HepG2 (cell line): ENCODE data around the gene NEK11. TPM values are rescaled to one million over a fixed set of nuclear protein-coding genes. Genes with fewer than 3 reads are reported as not detected.

Source experiments
- CREM ChIP-seq, 2 experiments: sonication (generic) in 1 of 2; formaldehyde crosslinking in 1 of 2; IDR thresholded peaks; 2 replicates each; pipeline versions ENCODE4 v1.4.0 to v1.6.1; 2016 to 2020; ENCODE audit warnings: antibody characterized with exemption in 1 of 2, mild to moderate bottlenecking in 1 of 2, missing genetic modification reagents in 1 of 2
- FUBP1 ChIP-seq: sonication (generic); formaldehyde crosslinking; IDR thresholded peaks from 2 replicates; pipeline ENCODE4 v1.5.1; 2020; ENCODE audit warnings: missing genetic modification reagents, mild to moderate bottlenecking, borderline replicate concordance
- HBP1 ChIP-seq: IDR thresholded peaks from 2 replicates; pipeline ENCODE4 v1.6.1; 2016; ENCODE audit warnings: low read depth, control low read depth
- JARID2 ChIP-seq: sonication (generic); formaldehyde crosslinking; IDR thresholded peaks from 2 replicates; pipeline ENCODE4 v1.8.1; 2023; ENCODE audit warnings: missing genetic modification reagents, inconsistent platforms; ENCODE audit not compliant: insufficient replicate concordance
- NFKB2 ChIP-seq: sonication (generic); formaldehyde crosslinking; IDR thresholded peaks from 2 replicates; pipeline ENCODE4 v1.4.0; 2020; ENCODE audit warnings: missing genetic modification reagents, borderline replicate concordance
- RFXAP ChIP-seq: sonication (generic); formaldehyde crosslinking; IDR thresholded peaks from 2 replicates; pipeline ENCODE4 v1.4.0; 2020; ENCODE audit warnings: missing genetic modification reagents, borderline replicate concordance
- SETDB1 ChIP-seq: sonication (generic); formaldehyde crosslinking; IDR thresholded peaks from 2 replicates; pipeline ENCODE4 v1.5.1; 2020; ENCODE audit warnings: missing genetic modification reagents, mild to moderate bottlenecking, borderline replicate concordance
- SIX4 ChIP-seq: sonication (generic); formaldehyde crosslinking; IDR thresholded peaks from 2 replicates; pipeline ENCODE4 v1.4.0; 2020; ENCODE audit warnings: missing genetic modification reagents
- TERF1 ChIP-seq: sonication (generic); formaldehyde crosslinking; IDR thresholded peaks from 2 replicates; pipeline ENCODE4 v1.8.0; 2022; ENCODE audit warnings: mild to moderate bottlenecking, missing genetic modification reagents, moderate library complexity
- ZNF10 ChIP-seq: sonication (generic); formaldehyde crosslinking; IDR thresholded peaks from 2 replicates; pipeline ENCODE4 v1.4.0; 2020; ENCODE audit warnings: mild to moderate bottlenecking, low read depth, missing genetic modification reagents, borderline replicate concordance
- ZNF282 ChIP-seq: fragments of 450-650 bp; IDR thresholded peaks from 2 replicates; pipeline ENCODE4 v1.6.1; 2018; ENCODE audit not compliant: partially characterized antibody
- ZNF503 ChIP-seq: sonication (generic); formaldehyde crosslinking; IDR thresholded peaks from 2 replicates; pipeline ENCODE4 v1.4.0; 2020; ENCODE audit warnings: missing genetic modification reagents
- ZNF841 ChIP-seq: sonication (generic); formaldehyde crosslinking; IDR thresholded peaks from 2 replicates; pipeline ENCODE4 v1.8.1; 2023; ENCODE audit warnings: missing genetic modification reagents, borderline replicate concordance
- ZXDC ChIP-seq: sonication (generic); formaldehyde crosslinking; IDR thresholded peaks from 2 replicates; pipeline ENCODE4 v1.5.0; 2020; ENCODE audit warnings: mild to moderate bottlenecking, missing genetic modification reagents
- polyA plus RNA-seq, 8 experiments: library from polyadenylated mRNA; depleted of rRNA in 3 of 8; stranded (reverse) in 7 of 8; unstranded in 1 of 8; fragments of >200 nt; fragmentation: Illumina TruSeq in 4 of 8; extraction: Trizol in 4 of 8; gene quantifications; 2 replicates each; pipeline versions ENCODE4 v1.2.1 to v1.2.3, GENCODE V29; 2011 to 2016; ENCODE audit warnings: low read depth in 4 of 8, missing spikeins in 1 of 8, mixed read lengths in 1 of 8; ENCODE audit not compliant: insufficient read depth in 1 of 8
- total RNA-seq, 5 experiments: library from RNA; depleted of rRNA; stranded (reverse); fragments of >200 nt; fragmentation: Illumina TruSeq; extraction: Trizol; gene quantifications; 2 replicates each; pipeline ENCODE4 v1.2.3, GENCODE V29; 2016; ENCODE audit warnings: low read depth in 1 of 5

The NEK11 gene
- total and polyA plus RNA-seq, 2 of the 13 experiments (the other 11 are each of a cell fraction or from before 2014, with no cell fraction given) = 0.95 to 2.2 TPM

GRCh38 chr3:131381445-131382291 is 355.0 kb downstream of the NEK11 start, which contains the start of gene NUDT16 (continued):
- TF ChIP-seq HBP1 (CRISPR knock-in tag) (no peak), SIX4 (CRISPR knock-in tag) (no peak), ZNF841 (CRISPR knock-in tag) (no peak), FUBP1 (CRISPR knock-in tag) (no peak), SETDB1 (CRISPR knock-in tag) (peak; percentile 39; the same call in 1 of the 2 replicates), ZNF503 (CRISPR knock-in tag) (peak; percentile 42; the same call in 1 of the 2 replicates), JARID2 (no peak), ZXDC (CRISPR knock-in tag) (0 out of 2 replicates have a peak, but pooled peaks have one; percentile 53), ZNF10 (CRISPR knock-in tag) (no peak), TERF1 (CRISPR knock-in tag) (no peak; the same call in 1 of the 2 replicates), CREM (IDR thresholded peaks at IDR 0.05) (no peak; the same call in 1 of the 2 replicates), CREM (CRISPR knock-in tag; IDR thresholded peaks at IDR 0.05) (no peak), NFKB2 (CRISPR knock-in tag) (peak; percentile 72; the same call in 1 of the 2 replicates), ZNF282 (no peak), RFXAP (CRISPR knock-in tag) (peak; percentile 83)
